Measurements from ENCODE around the gene SMAD4. TPM values are rescaled to one million over a fixed set of nuclear protein-coding genes. Genes with fewer than 3 reads are reported as not detected.

The SMAD4 gene
- total and polyA plus RNA-seq, 2 of the 8 experiments (the other 6 are each of a cell fraction or from before 2014, with no cell fraction given), result 86.5 to 139 TPM

DNA sequence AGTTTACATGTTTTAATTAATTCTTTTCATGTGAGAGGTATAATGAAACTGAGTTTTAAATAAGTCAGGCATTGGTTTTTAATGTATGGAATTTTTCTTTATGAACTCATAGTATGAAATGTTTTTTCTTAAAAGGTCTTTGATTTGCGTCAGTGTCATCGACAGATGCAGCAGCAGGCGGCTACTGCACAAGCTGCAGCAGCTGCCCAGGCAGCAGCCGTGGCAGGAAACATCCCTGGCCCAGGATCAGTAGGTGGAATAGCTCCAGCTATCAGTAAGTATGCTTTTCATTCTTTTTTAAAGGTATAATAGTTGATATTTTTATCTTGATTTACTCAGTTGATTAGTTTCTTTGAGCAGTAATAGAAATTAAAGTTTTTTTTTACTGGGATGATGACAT lies 46.5 kb downstream of the SMAD4 start:
- Histone ChIP-seq H4K91ac (replicated peaks; ENCODE audit: insufficient read length, low read length) (no peak overlapping the region), H3K79me1 (ENCODE audit: low read depth, low read length) (no peaks in the 10 kb centered on the region), H2BK120ac (replicated peaks; ENCODE audit: low read depth, low read length) (no peak overlapping the region), H3K79me2 (ENCODE audit: control insufficient read depth in 1 of 2, insufficient read depth in 2 of 2, low read length in 2 of 2) (peaks cover 0 to 22% of the 10 kb centered on the region in 2 experiments; a peak in 2 of 4 replicates), H3K56ac (replicated peaks; ENCODE audit: insufficient read length, low read depth, low read length) (no peak overlapping the region), H3K36me3 (ENCODE audit: control insufficient read depth in 2 of 4, insufficient read depth in 4 of 4, low read length in 3 of 4) (peaks cover 7 to 51% (median 28%) of the 10 kb centered on the region in 4 experiments), H3K23ac (ENCODE audit: insufficient read length) (no peak overlapping the region), H3K9ac (replicated peaks in 1 of 4; ENCODE audit: extremely low read depth in 1 of 4, low read depth in 3 of 4, low read length in 3 of 4) (no peak overlapping the region), H3K27ac (ENCODE audit: low read depth, low read length) (no peak overlapping the region), H2AFZ (ENCODE audit: low read length) (no peak overlapping the region), H4K8ac (ENCODE audit: extremely low read depth, insufficient read depth, low read length) (no peak overlapping the region), H2BK12ac (ENCODE audit: low read depth, low read length) (no peak overlapping the region), H3K4me2 (ENCODE audit: insufficient read depth in 1 of 2, low read depth in 2 of 2, low read length in 2 of 2) (no peak overlapping the region), H2BK5ac (ENCODE audit: low read depth, low read length) (no peak overlapping the region), H3K9me3 (ENCODE audit: insufficient read depth in 2 of 2, low read depth in 1 of 2, low read length in 1 of 2) (no peaks in the 10 kb centered on the region), H4K5ac (ENCODE audit: insufficient read length, low read depth, low read length) (no peak overlapping the region), H3K14ac (ENCODE audit: insufficient read length) (no peak overlapping the region), H3K18ac (ENCODE audit: extremely low read depth, low read length) (no peak overlapping the region), H2AK5ac (ENCODE audit: low read depth, low read length) (no peak overlapping the region), H2BK15ac (ENCODE audit: low read length) (no peak overlapping the region), H3K4ac (replicated peaks; ENCODE audit: insufficient read length, low read depth, low read length) (no peak overlapping the region), H3K4me3 (ENCODE audit: extremely low read depth in 1 of 4, insufficient read depth in 2 of 4, low read depth in 3 of 4, low read length in 4 of 4) (no peak overlapping the region), H4K20me1 (replicated peaks in 1 of 2; ENCODE audit: control insufficient read depth in 1 of 2, insufficient read depth in 2 of 2, low read length in 2 of 2) (no peaks in the 10 kb centered on the region), H3K27me3 (replicated peaks in 1 of 4; ENCODE audit: control insufficient read depth in 3 of 4, extremely low read depth in 1 of 4, insufficient read depth in 3 of 4, low read length in 3 of 4) (no peaks in the 10 kb centered on the region), H3K23me2 (ENCODE audit: low read depth, low read length) (no peaks in the 10 kb centered on the region), H2BK20ac (ENCODE audit: low read length) (no peak overlapping the region), H3K4me1 (replicated peaks in 1 of 4; ENCODE audit: control insufficient read depth in 3 of 4, insufficient read depth in 4 of 4, low read length in 3 of 4) (no peaks in the 10 kb centered on the region)
- TF ChIP-seq EGR1 (IDR thresholded peaks at IDR 0.05; ENCODE audit: borderline replicate concordance, low read depth, low read length), result no peak
- TF ChIP-seq JUN (IDR thresholded peaks at IDR 0.05; ENCODE audit: low read depth, low read length), result no peak
- FAIRE-seq (no peak), DNase-seq (ENCODE audit: low read depth in 1 of 2, low spot score in 2 of 2) (no peak)
- POLR2A ChIA-PET (ENCODE audit: partially characterized antibody), result interaction anchor here (0.8 kb wide), 1 partner anchor 15 kb away, joined by 3 read pairs; no protein-coding TSS in a partner anchor
- WGBS, 2 experiments (ENCODE audit: extremely low coverage in 1 of 2, insufficient coverage in 1 of 2, insufficient read length in 1 of 2, insufficient replicate concordance in 2 of 2, low coverage in 1 of 2, low lambda C conversion rate in 2 of 2, missing lambda C conversion rate in 1 of 2), result 95% methylated on average over 4 of the region's 4 CpGs; no CpG with 5 or more reads in 1 of the 2 experiments
- CTCF ChIA-PET (ENCODE audit: partially characterized antibody), result no interaction called here

Data from H1 (cell line).